Right forelimb (tissue), 1 donor: ENCODE measurements around the gene CCER1.

Experiments
- DNase-seq: peaks from one replicate; pipeline ENCODE4 v3.0.0-alpha.2; 2018

Gene CCER1

DNA sequence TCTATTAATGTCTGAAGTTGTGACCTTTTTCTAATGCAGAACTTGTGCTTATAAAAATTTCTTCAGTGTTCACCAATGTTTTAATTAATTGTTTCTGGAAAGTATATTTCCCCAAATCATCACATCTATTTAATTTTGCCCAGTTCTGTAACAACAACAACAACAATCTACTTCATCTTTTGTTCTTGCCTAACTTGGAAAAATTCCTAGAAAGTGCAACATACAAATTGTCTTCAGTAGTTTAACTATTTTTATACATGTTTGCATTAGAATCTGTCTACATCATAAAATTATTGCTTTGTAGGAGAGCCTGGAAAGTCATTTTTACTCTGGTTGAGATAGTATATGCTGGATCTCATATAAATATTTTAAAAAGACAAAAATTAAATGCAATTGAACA lies 38.5 kb downstream of the CCER1 start:
- DNase-seq, result no peak

DNA sequence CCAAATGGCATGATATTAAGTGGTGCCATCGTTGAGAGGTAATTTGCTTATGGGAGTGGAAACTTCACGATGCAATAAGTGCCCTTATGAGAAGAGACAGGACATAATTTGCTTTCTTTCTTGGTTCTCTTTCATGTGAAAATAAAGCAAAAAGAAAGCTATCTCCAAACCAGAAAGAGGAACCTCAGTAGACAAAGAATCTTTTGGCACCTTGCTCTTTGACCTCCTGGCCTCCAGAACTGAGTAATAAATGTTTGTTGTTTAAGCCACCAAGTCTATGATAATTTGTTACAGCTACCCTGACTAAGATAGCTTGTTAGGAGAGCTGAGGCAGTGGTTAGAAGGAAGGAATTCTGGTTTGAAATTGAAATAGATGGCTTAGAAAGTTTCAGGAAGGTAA lies 39.6 kb downstream of the CCER1 start:
- DNase-seq, result no peak

DNA sequence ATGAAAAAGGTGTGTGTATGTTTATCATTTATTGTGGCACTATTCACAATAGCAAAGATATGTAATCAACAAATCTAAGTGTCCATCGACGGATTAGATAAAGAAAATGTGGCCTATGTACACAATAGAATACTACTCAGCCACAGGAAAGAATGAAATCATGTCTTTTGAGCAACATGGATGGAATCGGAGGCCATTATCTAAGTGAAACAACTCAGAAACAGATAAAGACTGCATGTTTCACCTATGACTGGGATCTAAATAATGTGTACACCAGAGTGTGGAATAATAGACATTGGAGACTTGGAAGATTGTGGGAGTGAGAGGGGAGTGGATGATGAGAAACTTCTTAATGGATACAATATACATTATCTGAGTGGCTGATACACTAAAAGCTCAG lies 44.0 kb downstream of the CCER1 start:
- DNase-seq, result no peak

DNA sequence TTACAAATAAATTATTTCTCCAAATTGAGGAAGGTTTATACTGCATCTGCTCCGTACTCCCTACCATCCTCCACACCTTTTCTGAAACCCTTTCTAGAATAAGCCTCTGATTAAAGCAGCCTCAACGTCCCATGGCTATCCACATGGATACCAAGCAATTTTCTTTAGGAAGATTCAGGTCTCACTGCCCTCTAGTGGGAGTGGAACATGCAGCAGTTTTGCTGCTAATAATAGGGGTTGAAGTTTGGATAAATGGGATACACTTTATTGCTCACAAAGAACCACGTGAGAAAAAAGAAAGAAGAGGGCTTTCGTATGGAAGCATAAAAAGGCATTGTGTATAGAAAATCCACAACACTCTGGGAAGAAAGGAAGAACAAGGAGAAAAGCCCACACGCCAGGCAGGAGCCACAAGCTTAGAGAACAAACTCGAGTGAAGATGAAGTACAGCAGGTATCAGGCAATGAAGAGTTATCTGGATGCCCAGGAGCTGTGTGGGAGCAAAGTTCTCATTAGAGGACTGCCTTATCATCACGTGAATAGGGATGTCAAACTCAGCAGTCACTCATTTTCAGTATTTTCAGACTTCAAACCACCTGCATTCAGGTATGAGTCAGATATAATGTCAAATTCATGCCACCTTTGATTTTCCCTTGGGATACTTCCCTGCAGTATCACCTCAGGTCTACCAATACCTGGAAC lies 45.8 kb downstream of the CCER1 start:
- DNase-seq, result no peak

DNA sequence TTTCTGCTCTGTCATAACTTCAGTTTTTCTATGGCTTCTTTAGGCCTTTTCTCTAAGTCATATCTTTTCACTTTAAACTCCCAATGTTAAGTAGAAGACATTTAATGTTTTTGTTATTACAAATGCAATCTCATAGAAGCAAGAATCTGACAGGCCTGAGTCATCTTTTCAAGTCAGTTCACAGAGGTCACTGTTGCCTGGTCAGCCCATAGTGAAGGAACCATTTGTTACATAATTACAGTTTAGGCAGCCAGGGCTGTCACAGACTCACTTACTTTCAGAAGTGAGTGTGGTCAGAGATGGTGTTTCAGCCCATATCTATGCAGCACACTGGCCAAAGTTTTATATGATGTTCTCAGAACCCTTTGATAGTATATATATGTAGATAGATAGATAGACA lies 46.5 kb downstream of the CCER1 start:
- no peak for DNase-seq

DNA sequence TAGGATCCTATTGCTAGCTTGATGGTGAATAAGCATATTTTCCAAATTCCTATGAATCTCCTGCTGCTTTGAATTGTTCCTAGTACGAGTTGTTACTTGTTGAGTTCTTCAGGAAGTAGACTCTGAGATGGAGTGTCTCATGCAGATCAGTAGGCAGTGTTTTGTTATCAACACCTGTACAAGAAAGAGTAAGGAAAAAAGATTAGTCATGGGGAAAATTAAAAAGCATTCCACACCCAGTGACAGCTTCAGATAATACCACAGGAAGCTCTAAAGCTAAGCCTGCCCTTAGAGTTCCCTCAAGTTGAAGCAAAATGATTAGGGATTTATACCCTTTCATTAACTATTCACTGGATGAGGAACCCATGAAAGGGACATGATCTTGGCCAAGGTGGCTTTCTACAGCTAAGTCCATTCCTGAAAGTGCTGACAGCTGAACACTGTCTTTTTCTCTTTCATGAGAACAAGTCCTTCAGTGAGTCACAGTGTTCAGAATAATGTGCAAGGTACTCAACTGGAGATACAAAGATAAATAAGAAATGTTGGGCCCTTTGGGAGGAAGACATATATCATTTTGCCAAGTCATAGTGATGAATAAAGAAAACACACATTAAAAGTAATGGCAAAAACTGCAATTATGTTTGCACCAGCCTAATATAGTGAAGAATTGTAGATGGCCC lies 49.1 kb downstream of the CCER1 start:
- no peak for DNase-seq

DNA sequence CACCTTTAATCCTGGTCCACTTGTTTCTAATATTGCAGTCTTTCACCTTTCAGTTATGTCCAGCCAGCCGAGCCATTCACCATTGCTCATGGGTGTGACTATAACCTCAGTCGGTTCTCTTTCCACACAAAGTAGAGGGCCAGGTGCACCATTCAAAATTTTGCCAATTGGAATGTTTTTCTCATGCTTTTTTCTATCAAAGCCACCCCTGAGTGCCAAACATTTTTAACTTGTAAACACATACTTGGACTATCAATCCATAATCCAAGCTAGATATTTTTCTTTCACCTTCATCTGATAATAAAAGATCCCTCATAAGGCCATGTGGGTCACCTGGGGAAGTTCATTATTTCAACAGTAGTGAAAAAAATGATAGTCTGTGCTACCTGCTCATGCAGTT lies 52.4 kb downstream of the CCER1 start:
- DNase-seq, result no peak
